Vagina (tissue), 2 donors: ENCODE data around the gene CERS2. TPM values are rescaled to one million over a fixed set of nuclear protein-coding genes. Genes with fewer than 3 reads are reported as not detected.

Source experiments
- DNase-seq, 2 donors: peaks; one replicate each; pipeline ENCODE4 v3.0.0-alpha.2; 2017; ENCODE audit errors: extremely low spot score in 2 of 2
- H3K27ac ChIP-seq: fragments of 200-600 bp; sonication (generic); one replicate; pipeline ENCODE4 v1.5.1; 2019
- H3K27me3 ChIP-seq: fragments of 200-600 bp; sonication (generic); one replicate; pipeline ENCODE4 v1.5.1; 2019
- H3K36me3 ChIP-seq, 2 donors: fragments of 200-600 bp; sonication (generic); one replicate each; pipeline ENCODE4 v1.5.1; 2017 to 2019
- H3K4me1 ChIP-seq: fragments of 200-600 bp; sonication (generic); one replicate; pipeline ENCODE4 v1.5.1; 2019
- H3K4me3 ChIP-seq, 2 donors: fragments of 200-600 bp; sonication (generic); 1 replicate in 1 of 2; 2 replicates in 1 of 2; pipeline ENCODE4 v1.5.1; 2016 to 2019
- H3K9me3 ChIP-seq: fragments of 200-600 bp; sonication (generic); one replicate; pipeline ENCODE4 v1.5.1; 2019
- CTCF ChIP-seq, 3 experiments: fragments of 450-650 bp in 2 of 3; fragments of 200-600 bp in 1 of 3; sonication (generic) in 1 of 3; IDR thresholded peaks; one replicate each; pipeline ENCODE4 v1.5.1; 2017 to 2019; ENCODE audit warnings: antibody characterized with exemption in 3 of 3, mild to moderate bottlenecking in 2 of 3, moderate library complexity in 2 of 3
- POLR2A ChIP-seq, 2 donors: fragments of 450-650 bp; IDR thresholded peaks; one replicate each; pipeline ENCODE4 v1.6.1; 2017; ENCODE audit warnings: antibody characterized with exemption in 2 of 2, mild to moderate bottlenecking in 2 of 2, moderate library complexity in 2 of 2
- POLR2AphosphoS5 ChIP-seq, 2 donors: sonication (generic); formaldehyde crosslinking; IDR thresholded peaks; one replicate each; pipeline ENCODE4 v1.9.0; 2017; ENCODE audit warnings: antibody characterized with exemption in 2 of 2, mild to moderate bottlenecking in 2 of 2, low read depth in 1 of 2; ENCODE audit not compliant: insufficient read depth in 1 of 2
- intact Hi-C: fragments of 100-400 bp; cut with DNase I; formaldehyde crosslinking; loops from one replicate; pipeline ENCODE4 v1.15.1; 2023
- small RNA-seq: library from RNA; depleted of rRNA; stranded (forward); fragments of <200 nt; gene quantifications from one replicate; pipeline ENCODE3, GENCODE V24; 2016
- total RNA-seq: library from RNA; depleted of rRNA; stranded (reverse); fragments of >200 nt; gene quantifications from one replicate; pipeline ENCODE4 v1.2.3, GENCODE V29; 2016

Gene CERS2
- total RNA-seq, 1 donor from 2014 or later, result 86.4 TPM

GRCh38 chr1:150917387-150917786, 57.2 kb downstream of the CERS2 start:
- intact Hi-C loops, result no loop called here
- TF ChIP-seq CTCF (IDR thresholded peaks at IDR 0.05) (no peak), POLR2A (IDR thresholded peaks at IDR 0.05) (no peak), POLR2AphosphoS5 (IDR thresholded peaks at IDR 0.05; ENCODE audit: insufficient read depth in 1 of 2, low read depth in 1 of 2) (no peak)
- Histone ChIP-seq H3K4me1 (no peaks in the 10 kb centered on the region), H3K27me3 (no peaks in the 10 kb centered on the region), H3K9me3 (no peaks in the 10 kb centered on the region), H3K27ac (no peak overlapping the region), H3K36me3 (no peaks in the 10 kb centered on the region), H3K4me3 (no peak overlapping the region)
- DNase-seq, result no peak

Small RNA genes lying within 50 kb of the gene (small RNA-seq; reads per million reads assigned to genes)
- not detected for gene RNU6-884P

Other genes starting within 250 kb of the CERS2 start
- gene CTSS, start 209.1 kb downstream of the CERS2 start, total RNA-seq, result 34.1 TPM
- gene CTSK, start 166.6 kb downstream of the CERS2 start, total RNA-seq, result 67.3 TPM
- gene ARNT, start 98.2 kb downstream of the CERS2 start, total RNA-seq, result 71.5 TPM
- gene CTXND2, start 87.7 kb downstream of the CERS2 start, total RNA-seq, result not detected
- gene SETDB1, start 48.5 kb downstream of the CERS2 start, total RNA-seq, result 51.1 TPM
- gene ANXA9, start 7.5 kb upstream of the CERS2 start, total RNA-seq, result 0.49 TPM
- 27.0 TPM for gene MINDY1, start 32.1 kb upstream of the CERS2 start, total RNA-seq
- 25.5 TPM for gene PRUNE1, start 33.6 kb upstream of the CERS2 start, total RNA-seq
- gene BNIPL, start 61.8 kb upstream of the CERS2 start, total RNA-seq, result 105 TPM
- 5.2 TPM for gene C1orf56, start 72.9 kb upstream of the CERS2 start, total RNA-seq
- 89.1 TPM for gene CDC42SE1, start 84.8 kb upstream of the CERS2 start, total RNA-seq
- 3.7 TPM for gene MLLT11, start 85.6 kb upstream of the CERS2 start, total RNA-seq
- gene GABPB2, start 95.9 kb upstream of the CERS2 start, total RNA-seq, result 19.2 TPM
- gene SEMA6C, start 171.8 kb upstream of the CERS2 start, total RNA-seq, result 10.1 TPM
- gene TNFAIP8L2, start 181.8 kb upstream of the CERS2 start, total RNA-seq, result 7.6 TPM
- gene LYSMD1, start 191.1 kb upstream of the CERS2 start, total RNA-seq, result 21.1 TPM
- 22.1 TPM for gene SCNM1, start 191.3 kb upstream of the CERS2 start, total RNA-seq
- gene TMOD4, start 201.1 kb upstream of the CERS2 start, total RNA-seq, result 2.2 TPM
- 17.2 TPM for gene VPS72, start 215.4 kb upstream of the CERS2 start, total RNA-seq
- gene PIP5K1A, start 223.7 kb upstream of the CERS2 start, total RNA-seq, result 80.3 TPM